Measurements from ENCODE around the gene ART1.

- TF ChIP-seq YY1 (IDR thresholded peaks at IDR 0.05; ENCODE audit: insufficient read depth, insufficient read length) (no peak), ZNF274 (IDR thresholded peaks at IDR 0.05; ENCODE audit: low read depth, low read length) (no peak), SUZ12 (IDR thresholded peaks at IDR 0.05; ENCODE audit: extremely low read depth, insufficient read depth, insufficient read length) (no peak)
These were observed 20.6 kb downstream of the ART1 start for GRCh38 chr11:3665336-3666022.

All from NT2/D1 (cell line).